Measurements from ENCODE around the gene MCRIP1.

DNA sequence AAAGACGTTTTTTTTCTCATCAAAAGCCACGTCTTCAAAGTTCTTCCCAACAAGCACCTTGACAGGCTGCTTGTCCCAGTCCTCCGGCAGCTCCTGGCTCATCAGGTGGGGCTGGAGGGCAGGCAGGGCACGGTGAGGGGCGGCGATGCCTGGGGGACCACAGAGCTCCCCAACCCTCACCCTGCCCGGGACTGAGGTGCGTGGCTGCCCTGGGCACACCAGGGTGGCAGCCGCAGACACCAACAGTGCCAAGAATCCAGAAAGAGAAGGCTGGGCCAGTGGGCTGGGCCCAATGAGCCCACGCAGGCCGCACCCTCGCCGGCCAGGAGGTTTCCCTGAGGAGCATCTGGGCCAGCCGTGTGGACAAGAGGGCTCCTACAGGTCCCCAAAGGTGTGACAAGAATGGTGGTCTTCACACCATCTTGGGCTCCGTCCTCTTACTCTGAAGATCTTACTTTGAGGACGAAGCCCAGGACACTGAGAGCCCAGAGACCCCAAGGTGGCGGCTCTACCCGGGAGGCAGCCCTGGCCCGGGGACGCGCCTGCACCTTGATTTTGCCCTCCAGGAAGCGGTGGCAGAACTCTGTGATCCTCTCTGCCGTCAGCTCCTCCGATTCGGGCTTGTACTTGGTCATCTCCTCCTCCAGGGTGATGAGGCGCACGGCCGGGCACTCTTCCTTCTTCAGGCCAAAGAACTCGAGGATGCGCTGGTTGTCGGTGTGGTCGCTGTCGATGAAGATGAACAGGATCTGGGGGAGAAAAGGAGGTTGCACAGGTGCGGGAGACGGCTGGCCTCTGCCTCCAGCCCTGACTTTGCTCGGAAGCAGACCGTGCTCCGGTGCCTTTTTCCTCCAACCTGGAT is 13.0 kb upstream of the MCRIP1 start:
- TF ChIP-seq POLR2A (IDR thresholded peaks at IDR 0.05; ENCODE audit: low read length) (no peak), GATA1 (IDR thresholded peaks at IDR 0.05; ENCODE audit: low read depth, low read length) (no peak)
